HG03457 (cell line): ENCODE results near the gene NACC2.
"Not testable (repeated sequence)": the region's sequence is repeated elsewhere in the genome, so short reads cannot be mapped to it uniquely, and the experiment has no call there.

Experiments used
- ATAC-seq: cut with Tn5 transposase; IDR thresholded peaks from one replicate; pipeline ENCODE4 v1.9.1; 2021; ENCODE audit warnings: moderate number of reproducible peaks; ENCODE audit not compliant: unreplicated experiment

NACC2 gene

GRCh38 chr9:136026943-136027289 is 68.2 kb downstream of the NACC2 start:
- ATAC-seq = not testable (repeated sequence)

DNA sequence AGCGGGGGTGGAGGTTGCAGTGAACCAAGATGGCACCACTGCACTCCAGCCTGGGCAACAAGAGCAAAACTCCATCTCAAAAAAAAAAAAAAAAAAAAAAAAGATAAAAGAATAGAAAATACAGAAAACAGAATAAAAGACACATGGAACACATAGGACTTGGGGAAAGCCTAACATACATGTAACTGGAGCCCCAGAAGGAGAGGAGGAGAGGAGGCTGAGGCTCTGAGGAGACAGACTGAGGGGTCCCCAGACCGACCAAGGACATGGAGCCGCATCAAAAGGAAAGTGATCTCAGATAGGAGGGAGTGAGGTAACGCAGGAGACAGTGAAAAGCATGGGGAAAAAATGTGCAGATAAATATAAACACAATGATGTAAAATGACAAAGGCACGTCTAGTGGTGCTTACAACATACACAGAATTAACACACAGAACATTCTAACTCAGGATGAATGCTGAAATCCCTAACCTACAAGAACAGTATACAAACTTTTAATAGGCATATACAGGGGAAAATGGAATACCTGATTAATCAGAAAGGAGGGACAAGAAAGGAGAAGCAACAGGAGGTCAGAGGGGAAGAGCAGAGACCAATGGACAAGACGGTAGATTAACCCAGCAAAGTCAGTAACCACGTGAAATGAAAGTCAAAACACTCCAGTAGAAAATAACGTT is 68.7 kb downstream of the NACC2 start:
- no peak for ATAC-seq

DNA sequence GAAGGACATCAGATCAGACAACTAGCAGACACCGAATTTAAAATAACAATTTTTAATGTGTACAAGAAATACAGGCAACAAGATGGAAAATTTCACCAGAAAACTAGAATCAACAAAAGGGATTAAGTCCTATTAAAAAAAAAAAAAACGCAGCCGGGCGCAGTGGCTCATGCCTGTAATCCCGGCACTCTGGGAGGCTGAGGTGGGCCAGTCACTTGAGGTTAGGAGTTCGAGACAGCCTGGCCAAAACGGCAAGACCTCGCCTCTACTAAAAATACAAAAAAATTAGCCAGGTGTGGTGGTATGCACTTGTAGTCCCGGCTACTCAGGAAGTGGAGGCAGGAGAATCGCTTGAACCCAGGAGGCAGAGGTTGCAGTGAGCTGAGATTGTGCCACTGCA is 69.6 kb downstream of the NACC2 start:
- ATAC-seq = no peak

GRCh38 chr9:136024696-136025316 is 70.3 kb downstream of the NACC2 start:
- ATAC-seq = no peak

- no peak for ATAC-seq
Observed at GRCh38 chr9:136024286-136024685, 70.8 kb downstream of the NACC2 start.

GRCh38 chr9:136023410-136024225 is 71.5 kb downstream of the NACC2 start:
- ATAC-seq = no peak

DNA sequence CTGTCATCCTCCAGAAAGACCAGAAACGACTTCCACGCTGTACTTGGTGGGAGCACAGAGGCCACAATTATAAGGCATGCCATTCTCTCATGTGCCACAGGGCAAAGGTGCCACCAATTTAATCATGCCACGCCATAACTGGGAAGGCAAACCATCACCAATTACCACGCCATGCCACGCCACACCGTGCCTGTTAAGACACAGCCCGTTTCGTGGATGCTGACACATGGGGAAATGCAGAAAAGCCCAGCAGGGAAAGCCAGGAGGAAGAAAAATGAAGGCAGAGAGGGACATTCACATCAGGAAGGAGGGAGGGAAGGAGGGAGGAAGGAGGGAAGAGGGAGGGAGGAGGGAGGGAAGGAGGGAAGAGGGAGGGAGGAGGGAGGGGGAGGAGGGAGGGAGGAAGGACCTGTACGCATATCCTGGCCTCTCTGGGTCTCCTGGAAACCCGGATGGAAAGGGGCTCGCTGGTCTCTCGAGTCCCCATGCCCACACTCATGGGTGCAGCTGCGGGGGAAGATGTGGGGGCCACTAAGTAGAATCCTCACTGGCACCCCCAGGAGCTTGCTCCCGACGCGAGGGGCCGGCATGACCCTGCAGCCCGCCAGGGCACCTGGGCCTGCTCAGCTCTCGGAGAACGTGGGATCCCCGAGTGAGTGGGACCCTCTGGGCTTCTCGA is 72.2 kb downstream of the NACC2 start:
- no peak for ATAC-seq

DNA sequence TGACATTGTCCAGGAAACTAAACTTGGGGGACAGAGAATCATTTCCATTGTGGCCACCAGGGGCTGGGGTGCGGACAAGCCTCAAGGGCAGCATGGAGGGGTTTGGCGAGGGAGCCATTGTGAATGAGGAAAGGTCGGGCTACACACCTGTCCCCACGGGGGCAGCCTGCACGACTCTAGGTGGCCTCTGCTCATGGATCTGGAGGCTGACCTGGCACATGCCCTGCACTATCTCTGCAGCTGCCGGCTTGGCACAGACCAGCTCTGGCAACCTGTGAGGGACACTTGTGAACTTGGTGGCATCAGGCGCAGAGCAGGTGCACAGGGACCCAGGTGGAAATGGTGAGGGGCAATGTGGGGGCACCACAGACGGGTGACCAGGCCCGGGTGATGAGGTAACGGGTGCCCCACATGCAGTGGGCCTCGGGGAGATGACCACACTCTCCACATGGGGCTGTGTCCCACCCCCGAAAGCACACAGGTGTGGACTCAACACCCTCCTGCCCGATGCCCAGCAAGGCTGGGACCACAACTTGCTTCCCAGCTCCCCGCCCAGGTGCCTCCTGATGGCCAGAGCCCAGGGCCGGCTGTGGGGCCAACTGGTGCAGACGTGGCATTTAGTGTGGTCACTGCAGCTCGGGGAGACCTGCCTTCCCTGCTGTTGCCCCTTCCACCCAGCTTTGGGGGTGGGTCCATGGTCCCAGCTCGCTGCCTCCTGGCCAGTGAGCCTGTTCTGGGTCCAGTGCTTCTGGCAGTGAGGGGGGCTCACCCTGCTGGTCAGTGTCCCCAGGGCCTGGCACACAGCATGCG is 73.0 kb downstream of the NACC2 start:
- no peak for ATAC-seq

GRCh38 chr9:136021171-136021871 is 73.8 kb downstream of the NACC2 start:
- no peak for ATAC-seq

- ATAC-seq = no peak
Observed at GRCh38 chr9:136020671-136021070, 74.4 kb downstream of the NACC2 start.

DNA sequence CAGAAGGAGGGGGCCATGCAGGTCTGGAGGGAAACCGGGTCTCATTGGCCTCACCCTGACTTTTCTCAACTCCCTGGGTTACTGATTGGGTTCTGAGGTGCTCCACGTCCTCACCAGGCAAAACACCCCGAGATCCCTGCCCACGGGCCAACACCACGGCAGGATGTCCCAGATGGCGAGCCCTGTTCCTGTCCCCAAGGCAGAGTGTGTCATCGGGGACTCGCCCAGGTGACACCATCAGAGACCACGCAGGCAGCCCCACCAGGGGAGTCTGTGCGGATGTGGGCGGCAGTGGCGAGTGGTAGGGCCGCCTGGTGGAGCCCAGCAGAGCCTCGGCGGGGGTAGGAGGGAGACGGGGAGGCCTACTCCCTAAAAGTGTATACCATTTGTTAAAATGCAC is 74.9 kb downstream of the NACC2 start:
- ATAC-seq = no peak

DNA sequence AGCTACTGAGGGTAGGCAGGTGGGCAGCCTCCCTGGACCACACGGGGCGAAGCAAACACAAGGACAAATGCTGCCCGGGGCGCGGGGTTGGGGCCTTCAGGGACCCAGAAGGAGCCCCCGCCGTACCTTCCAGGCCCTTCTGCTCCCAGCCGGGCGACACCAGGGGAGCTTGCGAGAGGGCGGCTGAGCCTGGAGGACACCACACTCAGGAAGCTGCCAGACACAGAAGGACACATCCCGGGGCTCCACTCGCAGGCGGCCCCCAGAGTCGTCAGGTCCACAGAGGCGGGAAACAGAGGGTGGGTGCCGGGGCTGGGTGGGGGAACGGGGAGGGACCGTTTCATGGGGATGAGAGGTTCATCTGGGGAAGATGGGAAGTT is 75.4 kb downstream of the NACC2 start:
- ATAC-seq = no peak

GRCh38 chr9:136019041-136019680 is 75.9 kb downstream of the NACC2 start:
- no peak for ATAC-seq

- ATAC-seq = no peak
Observed at GRCh38 chr9:136018257-136019031, 76.6 kb downstream of the NACC2 start.

- ATAC-seq = no peak
Observed at GRCh38 chr9:136017289-136018190, 77.5 kb downstream of the NACC2 start.

DNA sequence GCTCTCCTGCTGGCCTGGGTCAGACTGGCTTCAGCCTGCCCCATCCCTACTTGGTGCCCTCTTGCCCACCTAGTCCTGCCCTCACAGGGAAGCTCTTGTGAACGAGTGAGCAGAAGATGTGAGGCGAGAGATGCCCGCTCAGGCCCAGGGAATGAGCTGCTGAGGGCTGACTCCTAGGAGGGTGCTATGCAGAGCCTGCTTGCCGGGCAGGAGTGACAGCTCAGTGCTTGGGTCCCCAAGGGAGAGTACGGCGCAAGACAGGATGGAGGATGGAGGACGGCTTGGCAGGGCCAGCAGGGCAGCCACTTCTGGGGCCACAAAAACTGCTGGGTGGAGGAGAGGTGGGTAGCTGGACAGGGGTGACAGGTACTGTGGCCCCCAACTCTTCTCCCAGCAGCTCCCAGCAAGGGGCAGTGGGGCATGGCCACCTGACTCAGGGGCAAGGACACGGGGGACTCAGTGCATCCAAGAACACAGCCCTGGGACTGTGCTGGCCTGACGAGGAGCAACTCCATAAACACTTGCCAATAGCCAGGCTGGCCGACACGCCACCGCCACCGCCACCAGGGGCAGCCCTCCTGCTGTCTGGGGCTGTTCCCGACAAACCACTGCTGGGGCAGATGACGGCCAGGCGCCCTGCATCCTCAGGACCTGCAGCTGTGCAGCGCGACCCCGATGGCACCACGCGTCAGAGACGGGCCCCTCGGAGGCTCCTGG is 78.4 kb downstream of the NACC2 start:
- no peak for ATAC-seq
